Prostate gland (tissue), 2 donors: Measurements from ENCODE around the gene RNF213. TPM values are rescaled to one million over a fixed set of nuclear protein-coding genes. Genes with fewer than 3 reads are reported as not detected.

Source experiments
- DNase-seq: peaks from one replicate; pipeline ENCODE4 v3.0.0-alpha.2; 2019; ENCODE audit warnings: low spot score
- H3K27ac ChIP-seq, 2 donors: fragments of 200-600 bp; sonication (generic); 2 replicates each; pipeline ENCODE4 v1.5.1; 2017 to 2019
- H3K27me3 ChIP-seq: fragments of 200-600 bp; sonication (generic); replicated peaks from 2 replicates; pipeline ENCODE4 v1.5.1; 2019; ENCODE audit not compliant: insufficient read depth
- H3K36me3 ChIP-seq, 2 donors: fragments of 200-600 bp; sonication (generic); 1 replicate in 1 of 2; 2 replicates in 1 of 2; pipeline versions ENCODE4 v1.5.1 to v1.8.1; 2017 to 2019
- H3K4me1 ChIP-seq: fragments of 200-600 bp; sonication (generic); replicated peaks from 2 replicates; pipeline ENCODE4 v1.5.1; 2019
- H3K4me3 ChIP-seq, 2 donors: fragments of 200-600 bp; sonication (generic); 2 replicates each; pipeline ENCODE4 v1.5.1; 2017 to 2019
- H3K9me3 ChIP-seq: fragments of 200-600 bp; sonication (generic); 2 replicates; pipeline ENCODE4 v1.5.1; 2017
- CTCF ChIP-seq, 4 experiments: fragments of 200-600 bp in 2 of 4; fragments of 450-650 bp in 2 of 4; sonication (generic) in 2 of 4; IDR thresholded peaks; 1 replicate in 3 of 4; 2 replicates in 1 of 4; pipeline ENCODE4 v1.5.1; 2016 to 2019; ENCODE audit warnings: antibody characterized with exemption in 4 of 4, mild to moderate bottlenecking in 2 of 4, moderate library complexity in 2 of 4
- POLR2A ChIP-seq: fragments of 450-650 bp; IDR thresholded peaks from one replicate; pipeline ENCODE4 v1.6.1; 2016; ENCODE audit warnings: antibody characterized with exemption, mild to moderate bottlenecking
- POLR2AphosphoS5 ChIP-seq: sonication (generic); formaldehyde crosslinking; IDR thresholded peaks from one replicate; pipeline ENCODE4 v1.6.1; 2017; ENCODE audit warnings: antibody characterized with exemption
- WGBS: methylation state at CpG from one replicate; pipeline ENCODE4 v1.1.5; 2018; 5-methylcytosine and 5-hydroxymethylcytosine counted together
- intact Hi-C: fragments of 100-400 bp; cut with DNase I; formaldehyde crosslinking; loops from one replicate; pipeline ENCODE4 v1.14.2; 2022
- total RNA-seq, 2 donors: library from RNA; depleted of rRNA; stranded (reverse); fragments of >200 nt; gene quantifications; one replicate each; pipeline ENCODE4 v1.1.0, GENCODE V29; 2016

The RNF213 gene
- total RNA-seq, 2 donors from 2014 or later = 57.7 to 112 TPM

- DNase-seq = no peak
- intact Hi-C loops = loop anchor here (10.0 kb wide), 1 partner anchor 219 kb away; no protein-coding TSS in a partner anchor
- Histone ChIP-seq H3K27me3 (no peaks in the 10 kb centered on the region), H3K4me3 (no peak overlapping the region), H3K27ac (no peak overlapping the region), H3K36me3 (no peaks in the 10 kb centered on the region), H3K9me3 (no peaks in the 10 kb centered on the region), H3K4me1 (peaks cover 4% of the 10 kb centered on the region)
- 92% methylated on average over 11 of the region's 11 CpGs for WGBS
- TF ChIP-seq POLR2AphosphoS5 (no peak), POLR2A (no peak), CTCF (IDR thresholded peaks at IDR 0.05) (no peak)
These were observed 36.7 kb upstream of the RNF213 start for GRCh38 chr17:80223838-80224497.

GRCh38 chr17:80224683-80225082 lies 36.0 kb upstream of the RNF213 start:
- 96% methylated on average over 6 of the region's 6 CpGs for WGBS
- H3K36me3 ChIP-seq = no peaks in the 10 kb centered on the region

GRCh38 chr17:80225230-80225629 lies 35.4 kb upstream of the RNF213 start:
- TF ChIP-seq CTCF (IDR thresholded peaks at IDR 0.05) = no peak
- 81% methylated on average over 6 of the region's 6 CpGs for WGBS
- Histone ChIP-seq H3K4me1 (peaks cover 4% of the 10 kb centered on the region), H3K36me3 (no peaks in the 10 kb centered on the region), H3K4me3 (no peak overlapping the region), H3K9me3 (no peaks in the 10 kb centered on the region), H3K27ac (no peak overlapping the region), H3K27me3 (no peaks in the 10 kb centered on the region)
- intact Hi-C loops = loop anchor here (10.0 kb wide), 1 partner anchor 220 kb away; no protein-coding TSS in a partner anchor
- no peak for DNase-seq

More at GRCh38 chr17:80224683-80225082, 36.0 kb upstream of the RNF213 start:
- intact Hi-C loops = loop anchor here (10.0 kb wide), 1 partner anchor 220 kb away; no protein-coding TSS in a partner anchor
- H3K9me3 ChIP-seq = no peaks in the 10 kb centered on the region
- no peaks in the 10 kb centered on the region for H3K27me3 ChIP-seq
- H3K4me1 ChIP-seq = peaks cover 4% of the 10 kb centered on the region
- DNase-seq = no peak
- H3K4me3 ChIP-seq = no peak overlapping the region
- TF ChIP-seq POLR2A (no peak), CTCF (IDR thresholded peaks at IDR 0.05) (no peak), POLR2AphosphoS5 (no peak)
- no peak overlapping the region for H3K27ac ChIP-seq

- Histone ChIP-seq H3K4me3 (no peak overlapping the region), H3K4me1 (no peaks in the 10 kb centered on the region), H3K9me3 (no peaks in the 10 kb centered on the region), H3K36me3 (no peaks in the 10 kb centered on the region), H3K27me3 (no peaks in the 10 kb centered on the region), H3K27ac (no peak overlapping the region)
- intact Hi-C loops = loop anchor here (10.0 kb wide), 1 partner anchor 222 kb away; no protein-coding TSS in a partner anchor
- no peak for TF ChIP-seq POLR2AphosphoS5
- no peak for TF ChIP-seq POLR2A
- no peak for TF ChIP-seq CTCF (IDR thresholded peaks at IDR 0.05)
- DNase-seq = no peak
- 94% methylated on average over 4 of the region's 4 CpGs for WGBS
These were observed 33.5 kb upstream of the RNF213 start for GRCh38 chr17:80227156-80227555.

- no peak overlapping the region for H3K27ac ChIP-seq
- H3K9me3 ChIP-seq = no peaks in the 10 kb centered on the region
- TF ChIP-seq POLR2A (no peak), POLR2AphosphoS5 (no peak), CTCF (IDR thresholded peaks at IDR 0.05) (no peak)
- WGBS = 93% methylated on average over 11 of the region's 11 CpGs
- peaks cover 0 to 2% of the 10 kb centered on the region in 2 donors for H3K36me3 ChIP-seq
- DNase-seq = no peak
- H3K4me3 ChIP-seq = no peak overlapping the region
- intact Hi-C loops = loop anchor here (10.0 kb wide), 1 partner anchor 223 kb away; no protein-coding TSS in a partner anchor
- H3K27me3 ChIP-seq = no peaks in the 10 kb centered on the region
- no peaks in the 10 kb centered on the region for H3K4me1 ChIP-seq
These were observed 33.0 kb upstream of the RNF213 start for GRCh38 chr17:80227666-80228065.
